Superior temporal gyrus (tissue), 1 donor: ENCODE results near the gene PCDH15.

Experiments used
- DNase-seq: peaks from one replicate; pipeline ENCODE4 v3.0.0-alpha.2; 2016; ENCODE audit errors: extremely low spot score

Gene PCDH15

DNA sequence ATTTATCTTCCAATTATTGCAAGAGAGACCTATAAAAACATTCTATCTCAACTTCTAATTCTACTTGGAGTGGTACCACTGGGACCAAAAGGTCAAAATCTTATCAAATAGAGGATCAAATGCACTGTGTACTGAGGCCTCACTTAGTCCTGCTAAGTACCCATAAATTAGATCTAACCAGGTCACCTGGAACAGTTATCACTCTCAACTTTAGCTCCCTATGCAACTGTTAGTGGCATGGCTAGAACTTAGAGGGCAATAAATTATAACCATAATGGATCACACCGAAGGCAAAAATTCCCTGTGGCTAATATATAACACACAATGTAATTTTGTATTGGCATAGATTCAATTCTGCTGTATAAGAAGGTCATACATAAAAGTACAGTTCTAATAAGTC lies 428.9 kb downstream of the PCDH15 start:
- DNase-seq: no peak

DNA sequence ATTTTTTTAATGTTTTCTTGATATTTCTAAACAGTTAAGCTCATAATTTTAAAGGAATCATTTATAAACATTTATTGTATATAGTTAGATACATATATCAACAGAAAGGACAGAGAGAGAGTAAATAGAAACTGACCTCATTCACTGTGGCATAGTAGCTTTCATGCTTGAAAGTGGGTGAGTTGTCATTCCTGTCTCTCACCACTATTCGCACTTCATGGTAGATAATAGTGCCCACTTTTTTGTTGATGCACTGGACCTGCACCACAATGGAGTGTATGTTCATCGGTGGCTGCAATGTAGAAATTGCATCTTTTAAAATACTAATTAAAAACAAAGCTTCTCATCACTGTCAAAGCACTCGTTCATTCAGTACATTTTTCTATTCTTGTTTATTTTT lies 432.0 kb downstream of the PCDH15 start:
- DNase-seq: no peak

DNA sequence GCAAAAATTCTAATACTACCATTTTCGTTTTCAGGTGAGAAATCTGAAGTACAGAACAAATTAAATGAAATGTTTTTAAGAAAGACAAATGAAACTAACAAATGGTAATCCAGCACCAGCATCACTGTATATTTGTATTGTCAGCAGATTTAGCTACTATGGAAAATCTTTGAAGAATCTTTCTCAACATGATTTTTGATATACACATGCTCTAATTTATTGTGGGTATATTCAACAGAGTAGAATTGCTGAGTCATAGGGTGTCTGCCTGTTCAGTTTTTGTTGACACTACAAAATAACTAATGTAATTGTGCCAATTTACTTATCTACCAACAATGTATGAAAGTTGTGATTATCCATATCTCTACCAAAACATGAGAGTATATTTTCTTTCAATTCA lies 437.6 kb downstream of the PCDH15 start:
- no peak for DNase-seq

DNA sequence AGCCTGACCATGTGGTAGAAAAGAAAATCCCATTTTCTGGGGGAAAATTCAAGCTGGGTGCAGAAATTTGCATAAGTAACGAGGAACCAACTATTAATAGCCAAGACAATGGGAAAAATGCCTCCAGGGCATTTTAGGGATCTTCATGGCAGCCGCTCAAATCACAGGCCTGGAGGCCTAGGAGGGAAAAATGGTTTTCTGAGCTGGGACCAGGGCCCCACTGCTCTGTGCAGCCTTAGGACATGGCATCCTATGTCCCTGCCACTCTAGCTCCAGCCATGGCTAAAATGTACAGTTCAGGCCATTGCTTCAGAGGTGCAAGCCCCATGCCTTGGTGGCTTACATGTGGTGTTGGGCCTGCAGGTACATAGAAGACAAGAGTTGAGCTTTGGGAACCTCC lies 459.0 kb downstream of the PCDH15 start:
- DNase-seq: no peak

DNA sequence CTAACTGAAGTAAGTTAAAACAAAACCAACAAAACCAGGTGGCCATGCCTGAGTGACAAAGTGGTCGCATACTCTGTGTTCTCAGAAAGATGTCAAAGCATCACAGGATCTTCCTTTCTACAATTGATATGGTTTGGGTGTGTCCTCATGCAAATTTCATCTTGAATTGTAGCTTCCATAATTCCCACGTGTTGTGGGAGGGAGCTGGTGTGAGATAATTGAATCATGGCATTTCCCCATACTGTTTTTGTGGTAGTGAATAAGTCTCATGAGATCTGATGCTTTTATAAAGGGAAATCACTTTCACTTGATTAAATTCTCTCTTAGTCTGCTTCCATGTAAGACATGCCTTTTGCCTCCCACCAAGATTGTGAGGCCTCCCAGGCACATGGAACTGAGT lies 465.7 kb downstream of the PCDH15 start:
- DNase-seq: no peak

DNA sequence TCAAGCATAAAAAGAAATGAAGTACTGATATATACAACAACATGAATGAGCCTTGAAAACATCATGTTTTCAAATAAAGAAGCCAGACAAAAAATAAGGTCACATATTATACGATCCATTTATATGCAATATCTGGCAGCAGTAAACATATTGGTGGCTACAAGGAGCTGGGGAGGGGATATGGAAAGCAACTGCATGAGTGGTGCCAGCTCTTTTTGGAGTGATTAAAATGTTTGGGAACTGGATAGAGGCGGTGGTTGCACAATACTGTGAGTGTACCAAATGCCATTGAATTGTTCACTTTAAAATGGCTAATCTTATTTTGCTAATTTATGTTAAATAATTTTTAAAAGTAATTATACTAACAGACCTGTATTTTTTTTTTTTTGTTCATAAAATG lies 481.7 kb downstream of the PCDH15 start:
- DNase-seq: no peak

DNA sequence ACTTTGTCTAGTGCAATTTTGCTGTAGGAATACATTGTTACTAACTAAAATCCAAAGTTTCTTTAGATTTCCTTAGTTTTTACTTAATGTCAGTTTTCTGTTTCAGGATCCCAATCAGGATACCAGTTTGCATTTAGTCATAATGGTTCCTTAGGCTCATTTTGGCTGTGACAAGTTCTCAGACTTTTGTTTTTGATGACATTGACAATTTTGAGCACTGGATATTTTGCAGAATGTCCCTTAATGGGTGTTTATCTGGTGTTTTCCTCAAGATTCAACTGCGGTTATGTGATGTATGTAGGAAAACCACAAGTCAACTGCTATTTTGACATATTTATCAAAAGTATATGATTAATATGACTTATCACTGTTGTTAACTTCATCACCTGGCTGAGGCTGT lies 482.6 kb downstream of the PCDH15 start:
- no peak for DNase-seq

DNA sequence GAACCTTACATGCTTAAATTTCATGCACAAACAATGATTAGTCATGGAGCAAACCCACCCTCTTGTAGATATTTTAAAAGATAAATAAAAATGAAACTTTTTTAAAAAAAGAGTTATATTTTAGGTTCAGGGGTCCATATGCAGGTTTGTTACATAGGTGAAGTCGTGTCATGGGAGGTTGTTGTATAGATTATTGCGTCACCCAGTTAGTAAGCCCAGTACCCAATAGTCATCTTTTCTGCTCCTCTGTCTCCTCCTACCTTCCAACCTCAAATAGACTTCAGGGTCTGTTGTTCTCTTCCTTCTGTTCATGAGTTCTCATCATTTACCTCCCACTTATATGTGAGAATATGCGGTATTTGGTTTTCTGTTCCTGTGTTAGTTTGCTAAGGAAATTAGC lies 486.6 kb downstream of the PCDH15 start:
- no peak for DNase-seq

DNA sequence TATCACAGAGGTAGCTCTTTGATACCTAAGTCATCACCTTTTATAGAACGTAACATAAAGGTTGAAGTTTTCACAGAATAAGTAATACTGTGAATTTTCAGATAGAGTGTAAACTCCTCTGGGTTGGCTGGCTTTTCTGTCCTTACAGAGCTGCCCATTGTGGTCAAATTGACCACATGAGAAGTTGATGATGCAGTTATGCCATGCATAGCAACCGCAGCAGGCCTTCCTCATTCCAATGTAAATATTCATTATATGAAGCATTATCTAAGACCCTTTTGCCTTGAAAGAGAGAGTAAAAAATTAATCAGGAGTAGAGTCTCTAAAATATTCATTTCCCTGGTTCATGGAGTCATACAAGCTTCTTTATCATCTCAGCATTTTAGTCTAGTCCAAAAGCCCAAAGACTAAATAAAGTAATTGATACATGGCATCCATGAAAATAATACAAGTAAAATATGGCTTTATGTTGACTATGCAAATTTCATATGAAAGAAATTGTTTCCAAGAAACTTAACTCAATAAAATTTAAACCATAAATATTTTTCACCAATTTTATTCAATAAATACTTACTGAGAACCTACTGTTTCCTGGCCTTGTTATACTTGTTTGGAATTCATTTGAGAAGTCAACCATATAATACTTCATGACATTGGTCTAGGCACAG lies 516.4 kb downstream of the PCDH15 start:
- no peak for DNase-seq

DNA sequence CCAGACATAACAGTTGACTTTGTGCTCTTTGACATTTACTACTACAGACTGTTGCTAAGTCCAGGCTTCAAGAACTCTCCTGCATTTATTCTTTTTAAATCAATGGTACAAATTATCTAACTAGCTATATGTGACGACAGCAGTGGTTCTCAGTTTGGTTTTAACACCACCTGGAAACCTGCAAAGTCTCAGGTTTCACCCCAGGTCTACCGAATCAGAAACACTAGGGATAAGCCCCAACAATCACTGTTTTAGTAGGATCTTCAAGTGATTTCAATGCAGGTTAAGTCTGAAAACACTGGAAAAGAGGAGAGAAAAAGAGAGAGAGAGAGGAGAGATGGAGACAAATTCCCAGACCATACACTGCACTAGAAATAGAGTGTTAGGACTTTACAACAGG lies 519.0 kb downstream of the PCDH15 start:
- DNase-seq: no peak

DNA sequence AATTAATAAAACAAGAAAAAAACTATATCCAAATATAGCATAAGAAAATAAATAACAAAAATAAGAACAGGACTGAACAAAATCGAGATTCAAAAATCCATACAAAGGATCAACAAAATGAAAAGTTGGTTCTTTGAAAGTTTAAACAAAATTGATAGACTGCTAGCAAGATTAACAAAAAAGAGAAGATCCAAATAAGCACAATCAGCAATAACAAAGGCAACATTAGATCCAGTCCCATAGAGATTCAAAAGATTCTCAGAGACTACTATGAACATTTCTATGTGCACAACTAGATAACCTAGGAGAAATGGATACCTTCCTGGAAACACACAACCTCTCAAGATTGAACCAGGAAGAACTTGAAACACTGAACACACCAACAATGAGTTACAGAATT lies 534.6 kb downstream of the PCDH15 start:
- DNase-seq: no peak

DNA sequence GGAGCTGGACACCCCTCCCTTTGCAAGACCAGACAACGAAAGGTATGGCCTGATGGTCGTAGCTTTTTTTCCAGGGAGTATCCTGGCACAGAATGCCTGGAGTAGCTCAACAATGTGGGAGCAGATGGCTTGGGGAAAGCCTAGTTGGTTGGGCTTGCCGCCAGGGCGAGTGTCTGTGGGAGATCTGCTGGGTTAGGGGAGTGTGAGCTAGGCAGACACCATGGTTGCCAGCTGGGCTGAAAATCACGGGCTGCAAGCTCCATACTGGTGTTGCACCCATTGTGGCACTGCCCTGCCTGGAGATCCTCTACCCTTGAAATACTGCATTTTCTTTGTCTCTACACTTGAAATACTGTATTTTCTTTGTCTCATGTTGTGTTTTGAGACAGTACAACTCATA lies 538.3 kb downstream of the PCDH15 start:
- no peak for DNase-seq

DNA sequence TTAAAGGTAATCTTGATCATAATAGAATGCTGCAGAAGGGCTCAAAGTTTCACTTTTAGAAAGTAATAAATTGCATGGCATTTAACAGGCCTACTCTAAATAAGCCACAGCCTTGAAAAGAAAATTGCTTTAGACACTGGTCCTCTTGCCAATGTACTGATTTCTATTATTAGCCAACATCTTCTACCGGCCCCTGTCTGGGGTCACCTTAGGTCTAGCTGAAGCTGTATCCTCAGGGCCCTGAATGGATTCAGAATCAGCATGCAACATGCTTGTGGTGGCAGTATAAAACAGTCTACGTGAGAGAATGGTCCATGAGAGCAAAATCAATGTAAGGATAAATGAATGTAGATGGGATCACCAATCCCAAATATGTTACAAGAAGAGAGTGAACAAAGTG lies 541.9 kb downstream of the PCDH15 start:
- DNase-seq: no peak

DNA sequence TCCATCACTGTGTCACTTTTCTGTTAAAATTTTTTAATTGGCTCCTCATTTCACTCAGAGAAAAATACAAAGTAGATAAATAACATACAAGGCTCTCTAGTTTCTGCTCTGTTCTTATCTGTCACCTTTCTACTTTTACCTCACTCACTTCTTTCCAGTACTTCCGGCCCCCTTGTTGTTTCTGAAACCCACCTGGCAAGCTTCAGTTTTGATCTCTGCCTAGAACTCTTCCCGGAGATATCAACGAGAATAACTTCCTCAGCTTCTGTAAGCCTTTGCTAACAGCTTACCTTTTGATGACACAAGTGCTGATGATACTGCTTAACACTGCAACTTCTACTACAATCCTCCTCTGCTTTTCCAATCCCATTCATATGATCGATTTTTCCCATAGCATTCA lies 566.2 kb downstream of the PCDH15 start:
- DNase-seq: no peak

DNA sequence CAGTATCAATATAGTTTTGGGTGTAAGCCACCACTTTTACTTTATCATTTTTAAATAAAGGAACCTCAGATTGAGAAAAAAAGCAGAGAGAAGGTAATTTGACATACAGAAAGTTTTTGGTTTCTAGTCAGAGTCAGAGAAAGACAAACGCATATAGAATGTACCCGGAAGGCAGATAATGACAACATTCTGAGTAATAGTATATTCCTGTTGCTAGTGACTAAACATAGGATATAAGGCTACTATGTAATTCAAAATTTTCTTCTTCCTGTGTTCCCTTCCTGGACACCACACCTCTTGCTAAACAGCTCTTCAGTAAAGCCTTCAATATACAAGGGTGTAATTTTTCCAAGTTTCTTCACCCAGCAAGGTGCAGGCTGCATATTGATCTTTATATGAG lies 597.6 kb downstream of the PCDH15 start:
- DNase-seq: no peak

DNA sequence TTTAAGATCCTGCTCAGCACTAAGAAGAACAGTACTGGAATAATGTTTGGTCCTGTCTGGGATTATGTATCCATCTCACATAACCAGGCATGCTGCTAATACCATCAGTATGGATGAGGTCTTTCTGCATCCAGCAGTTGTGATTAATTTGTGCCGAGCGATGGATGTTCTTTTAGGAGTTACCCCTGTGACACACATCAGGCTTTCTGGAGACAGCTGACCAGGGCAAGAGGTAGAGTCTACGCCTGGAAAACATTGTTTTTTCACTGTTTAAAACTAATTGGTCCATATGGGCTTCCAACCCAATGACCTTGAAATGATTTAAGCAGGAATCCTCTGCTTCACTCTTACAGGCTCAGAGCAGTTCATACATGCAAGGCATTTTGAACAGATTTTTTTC lies 603.0 kb downstream of the PCDH15 start:
- no peak for DNase-seq

DNA sequence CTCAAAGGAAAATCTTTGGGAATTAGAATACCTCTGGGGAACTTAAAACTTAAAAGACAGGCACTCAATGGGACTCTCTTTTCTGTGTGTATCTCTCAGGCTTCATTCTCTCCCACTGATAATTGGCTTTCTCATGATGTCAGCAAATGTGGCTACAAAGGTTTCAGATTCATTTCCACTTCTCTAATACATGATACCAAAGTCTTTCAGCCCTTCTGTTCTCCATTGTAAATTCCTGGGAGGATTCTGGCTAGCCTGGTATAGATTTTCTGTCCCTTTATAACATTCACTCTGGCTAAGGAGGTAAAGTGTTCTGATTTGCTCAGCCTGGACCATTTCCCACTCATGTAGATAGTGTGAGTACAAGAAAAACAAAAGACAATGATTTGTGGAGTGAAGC lies 606.2 kb downstream of the PCDH15 start:
- DNase-seq: no peak

DNA sequence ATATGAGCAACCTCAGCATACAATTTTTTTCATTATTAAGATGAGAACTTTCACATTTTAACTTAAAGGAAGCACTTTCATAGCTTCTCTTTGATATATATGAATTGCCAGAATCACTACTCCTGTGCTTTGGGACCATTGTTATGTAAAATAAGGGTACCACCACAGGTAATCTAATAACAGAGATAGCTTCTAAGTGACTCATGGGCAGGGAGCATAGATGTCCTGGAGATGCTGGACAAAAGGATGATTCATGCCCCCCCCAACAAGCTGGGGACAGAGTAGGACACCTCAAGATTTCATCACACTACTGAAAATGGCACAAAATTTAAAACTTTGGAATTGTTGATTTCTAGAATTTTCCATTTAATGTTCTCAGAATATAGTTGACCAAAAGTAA lies 641.1 kb downstream of the PCDH15 start:
- no peak for DNase-seq

DNA sequence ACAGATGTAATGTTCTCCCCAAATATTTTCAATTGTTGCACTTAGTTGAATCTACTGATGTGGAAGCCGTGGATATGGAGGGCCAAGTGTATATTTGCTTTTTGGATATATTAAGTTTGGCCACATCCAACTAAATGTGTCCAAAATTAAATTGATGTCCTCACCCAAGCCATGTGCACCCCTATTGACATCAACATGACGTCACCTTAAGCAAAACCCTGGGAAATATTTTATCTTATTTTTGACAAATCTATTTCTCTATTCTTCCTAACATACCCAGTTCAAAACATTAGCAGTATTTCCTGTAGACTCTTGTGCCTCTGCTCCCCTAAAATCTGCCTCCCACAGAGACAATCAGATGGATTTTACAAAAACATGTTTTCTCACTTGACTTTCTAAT lies 652.5 kb downstream of the PCDH15 start:
- DNase-seq: no peak

DNA sequence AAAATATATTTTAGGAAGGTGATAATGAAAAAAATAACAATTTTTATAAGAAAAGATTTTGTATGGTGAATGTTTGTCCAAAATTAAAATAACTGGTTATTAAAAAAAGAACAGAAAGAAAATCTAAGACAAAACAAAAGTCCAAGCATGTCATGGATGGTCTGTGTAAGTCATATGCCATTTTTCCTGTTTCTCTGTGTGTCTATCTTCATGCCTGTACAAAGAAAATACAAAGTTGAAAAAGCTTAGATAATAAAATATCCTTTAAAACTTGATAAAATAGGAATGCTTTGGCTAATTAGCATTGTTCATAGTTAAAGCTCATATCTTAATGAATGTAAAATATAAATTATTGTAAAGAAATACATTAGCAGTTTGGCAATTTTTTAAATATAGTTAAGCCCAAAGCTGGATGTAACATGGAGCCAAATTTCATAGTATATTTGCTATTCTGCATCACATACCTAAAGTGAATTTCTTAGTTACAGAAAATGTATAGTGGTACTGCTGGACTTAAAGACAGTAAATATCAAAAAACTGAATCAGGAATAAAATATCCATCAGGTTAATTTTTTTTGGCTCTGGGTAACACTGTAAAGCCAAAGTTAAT lies 661.1 kb downstream of the PCDH15 start:
- no peak for DNase-seq

DNA sequence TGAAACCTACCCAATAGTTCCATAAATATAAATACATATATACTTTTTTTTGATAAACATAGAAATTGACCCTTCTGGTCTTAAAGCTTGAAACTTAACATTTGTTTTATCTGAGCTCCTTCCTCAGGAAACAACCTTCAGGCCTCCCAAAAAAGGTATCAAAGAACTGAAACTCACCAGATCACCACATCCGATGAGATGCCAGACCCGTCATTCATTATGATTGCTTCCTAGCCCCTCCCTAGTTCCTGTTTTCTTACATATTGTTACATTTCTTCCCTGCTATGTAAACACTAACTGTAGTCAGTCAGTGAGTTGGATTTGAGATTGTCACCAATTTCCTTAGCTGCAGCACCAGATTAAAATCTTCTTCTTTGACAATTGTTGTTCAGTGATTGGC lies 663.6 kb downstream of the PCDH15 start:
- no peak for DNase-seq

DNA sequence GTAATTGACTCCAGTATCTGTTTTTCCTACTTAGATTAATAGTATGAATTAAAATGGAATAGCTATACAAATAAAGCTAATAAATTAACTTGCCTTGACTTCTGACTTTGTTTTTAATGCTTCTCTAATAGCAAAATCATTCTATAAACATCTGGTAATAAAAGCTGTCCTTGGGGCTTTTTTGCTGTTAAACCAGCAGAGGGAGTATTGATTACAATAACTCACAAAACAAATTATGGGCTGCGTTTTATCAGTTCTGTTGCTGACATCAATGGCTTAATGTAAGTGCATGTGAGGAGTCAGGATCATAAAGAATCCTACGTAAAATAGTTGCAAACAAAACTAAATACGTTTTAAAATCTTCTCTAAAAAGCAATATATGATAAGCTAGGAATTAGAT lies 667.8 kb downstream of the PCDH15 start:
- peak; percentile 27 for DNase-seq

DNA sequence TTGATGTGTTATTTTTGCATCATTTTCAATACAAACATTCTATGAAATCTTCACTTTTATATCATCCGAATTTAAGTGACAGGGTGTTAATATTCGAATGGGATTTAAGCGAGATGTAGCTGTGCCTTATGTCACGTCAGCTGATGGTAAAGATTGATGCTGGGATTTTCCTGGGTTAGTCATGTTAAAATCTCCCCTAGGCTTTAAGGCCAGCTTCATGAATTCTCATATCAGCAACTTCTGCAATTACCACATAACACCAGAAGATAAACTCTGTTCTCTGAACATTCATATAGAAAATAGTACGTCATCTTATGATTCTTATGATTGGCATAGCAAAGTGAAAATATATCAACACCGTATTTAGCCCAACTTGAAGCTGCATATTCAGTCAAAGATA lies 669.2 kb downstream of the PCDH15 start:
- DNase-seq: no peak

DNA sequence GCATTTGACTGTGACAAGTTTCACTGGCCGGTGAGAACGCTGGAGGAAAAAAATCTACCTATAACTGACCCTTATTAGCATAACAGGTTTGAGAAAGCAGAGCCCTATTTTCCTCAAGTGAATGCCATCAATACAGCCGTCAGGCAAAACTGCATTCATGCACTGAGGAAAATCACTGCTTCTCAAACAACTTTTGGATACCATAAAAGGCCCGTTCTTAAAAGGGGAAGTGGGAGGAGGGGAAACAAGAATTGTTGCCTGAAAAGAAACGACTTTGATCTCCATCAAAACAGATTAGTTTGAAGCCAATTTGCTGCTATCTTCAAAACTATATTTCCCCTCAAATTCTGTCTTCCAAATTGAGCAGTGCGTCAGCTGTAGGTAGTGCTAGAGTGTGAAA lies 670.6 kb downstream of the PCDH15 start:
- no peak for DNase-seq
